Measurements from ENCODE around the gene PIKFYVE.

GRCh38 chr2:208295834-208296233 lies 29.8 kb downstream of the PIKFYVE start:
- TF ChIP-seq CTCF (IDR thresholded peaks at IDR 0.05) (no peak), POLR2A (IDR thresholded peaks at IDR 0.05) (no peak)

Data from thyroid gland (tissue), 4 donors.